ENCODE measurements around the gene TRIB2. TPM values are rescaled to one million over a fixed set of nuclear protein-coding genes. Genes with fewer than 3 reads are reported as not detected.

Gene TRIB2
- total and polyA plus RNA-seq, 11 donors = 31.2 to 140 (median 41.4) TPM

DNA sequence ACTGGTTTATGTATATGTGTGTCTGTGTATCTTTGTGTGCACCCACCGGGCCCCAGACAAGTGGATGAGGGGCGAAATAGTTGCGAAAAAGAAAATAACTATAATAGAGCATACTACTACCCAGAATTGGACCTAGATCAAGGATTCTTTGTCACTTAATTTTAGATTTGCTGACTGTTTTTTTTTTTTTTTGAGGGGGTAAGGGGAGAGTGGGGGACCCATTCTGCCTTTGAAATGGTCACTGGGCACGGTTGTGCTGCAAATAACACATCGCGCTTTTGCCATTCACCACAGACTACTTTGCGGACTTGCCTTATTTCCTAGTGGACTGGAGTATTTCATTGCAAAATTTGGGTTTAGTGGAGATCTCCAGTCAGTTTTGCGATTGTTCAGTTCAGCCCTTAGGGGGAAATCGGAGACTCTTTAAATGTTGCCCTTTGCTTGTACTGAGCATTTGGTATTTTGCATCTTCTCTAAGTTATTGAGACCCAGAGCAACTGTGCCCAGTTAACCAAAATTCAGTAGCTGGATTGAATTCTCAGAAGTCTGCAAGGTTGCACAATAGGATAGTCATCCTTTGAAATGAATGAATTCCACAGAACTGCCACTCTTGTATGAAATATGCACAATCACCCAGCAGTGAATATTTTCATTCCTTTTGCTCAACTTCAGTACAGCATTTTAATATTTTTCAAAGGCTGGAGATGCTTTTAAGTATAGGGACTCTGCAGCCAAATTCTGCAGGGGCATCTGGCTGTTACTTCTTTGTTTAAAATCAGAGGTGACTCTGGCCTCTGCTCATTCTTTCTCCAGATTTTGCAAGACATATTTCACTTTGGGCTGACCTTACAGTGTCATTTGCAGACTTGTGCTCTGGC, 2.9 kb downstream of the TRIB2 start:
- no peaks in the 10 kb centered on the region for H3K9me3 ChIP-seq
- intact Hi-C loops (cut with DNase I) = loop anchor here (2.0 to 10.0 kb wide), 35 partner anchors 83 to 892 kb away; no protein-coding TSS in a partner anchor
- 4 to 8% (median 5%) methylated on average over 9 of the region's 9 CpGs for WGBS, 4 donors
- TF ChIP-seq POLR2A (IDR thresholded peaks at IDR 0.05) = no peak
- TF ChIP-seq CTCF (IDR thresholded peaks at IDR 0.05) = no peak
- H3K27ac ChIP-seq = peak overlapping the region; percentile 90 to 100 (median 96)
- peak in 1 of 5 donors; percentile 18 for DNase-seq
- no peak for ATAC-seq
- peaks cover 0 to 22% (median 18%) of the 10 kb centered on the region in 9 donors for H3K36me3 ChIP-seq
- no peaks in the 10 kb centered on the region for H3K27me3 ChIP-seq
- peaks cover 0 to 63% (median 47%) of the 10 kb centered on the region in 12 donors for H3K4me1 ChIP-seq
- peak overlapping the region; percentile 68 to 97 (median 87) for H3K4me3 ChIP-seq

GRCh38 chr2:12720278-12720620, 3.5 kb downstream of the TRIB2 start:
- peak overlapping the region in 11 of 12 donors; percentile 91 to 100 (median 96) for H3K27ac ChIP-seq
- no peak for DNase-seq

DNA sequence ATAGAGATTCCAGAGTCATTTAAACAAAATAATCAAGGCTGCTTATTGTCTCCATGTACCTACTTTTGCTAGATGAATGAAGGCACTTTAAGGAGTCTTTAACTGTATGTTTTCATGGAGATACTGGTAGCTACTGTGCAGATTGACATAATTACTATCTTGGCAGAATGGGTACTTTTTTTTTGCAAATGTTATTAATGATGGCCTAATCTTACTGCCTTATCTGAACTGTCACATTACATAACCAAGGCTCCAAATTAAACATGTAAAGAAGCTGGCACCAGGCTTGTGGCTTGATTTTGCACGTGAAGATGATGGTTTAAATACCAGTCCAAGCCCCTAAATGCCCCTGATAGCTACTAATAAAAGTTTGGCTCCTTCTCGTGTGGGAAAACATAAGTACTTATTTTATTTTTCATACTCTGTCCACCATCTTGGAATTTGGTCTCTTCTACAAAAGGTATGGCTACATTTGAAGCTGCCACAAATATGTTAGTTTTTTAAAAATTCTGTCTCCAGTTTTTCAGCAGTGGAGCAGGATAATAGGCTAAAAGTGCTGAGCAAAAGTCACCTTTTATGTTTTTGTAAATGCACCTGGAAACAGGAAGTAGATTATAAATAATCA, 4.1 kb downstream of the TRIB2 start:
- intact Hi-C loops (cut with DNase I) = loop anchor here in 7 of 10 donors (2.0 to 10.0 kb wide), 8 partner anchors 81 to 890 kb away; no protein-coding TSS in a partner anchor
- WGBS, 4 donors = 5 to 22% (median 17%) methylated on average over 2 of the region's 2 CpGs
- no peaks in the 10 kb centered on the region for H3K27me3 ChIP-seq
- H3K27ac ChIP-seq = peak overlapping the region in 11 of 12 donors; percentile 91 to 100 (median 96)
- H3K9me3 ChIP-seq = no peaks in the 10 kb centered on the region
- peaks cover 0 to 32% (median 30%) of the 10 kb centered on the region in 9 donors for H3K36me3 ChIP-seq
- H3K4me3 ChIP-seq = peak overlapping the region; percentile 68 to 97 (median 87)
- ATAC-seq (no peak), DNase-seq (no peak)
- no peak for TF ChIP-seq CTCF (IDR thresholded peaks at IDR 0.05)
- TF ChIP-seq POLR2A (IDR thresholded peaks at IDR 0.05) = no peak
- peaks cover 5 to 61% (median 48%) of the 10 kb centered on the region in 12 donors for H3K4me1 ChIP-seq

More at GRCh38 chr2:12720278-12720620, 3.5 kb downstream of the TRIB2 start:
- Histone ChIP-seq H3K4me3 (peak overlapping the region; percentile 68 to 97 (median 87)), H3K9me3 (no peaks in the 10 kb centered on the region), H3K36me3 (peaks cover 0 to 25% (median 24%) of the 10 kb centered on the region in 9 donors), H3K4me1 (peaks cover 0 to 61% (median 47%) of the 10 kb centered on the region in 12 donors), H3K27me3 (no peaks in the 10 kb centered on the region)
- TF ChIP-seq POLR2A (IDR thresholded peaks at IDR 0.05) (no peak), CTCF (IDR thresholded peaks at IDR 0.05) (no peak)
- ATAC-seq = no peak
- intact Hi-C loops (cut with DNase I) = loop anchor here in 7 of 10 donors (2.0 to 10.0 kb wide), 8 partner anchors 82 to 889 kb away; no protein-coding TSS in a partner anchor
- WGBS, 4 donors = 0 to 16% (median 11%) methylated on average over 1 of the region's 1 CpG
